H1 (cell line): ENCODE measurements around the gene C12orf75. TPM values are rescaled to one million over a fixed set of nuclear protein-coding genes. Genes with fewer than 3 reads are reported as not detected.

Source experiments
- CHD1 ChIP-seq: IDR thresholded peaks from 2 replicates; pipeline ENCODE4 v1.6.1; 2012; ENCODE audit warnings: low read depth, low read length, improper control_type of control experiment
- CTBP2 ChIP-seq: IDR thresholded peaks from 2 replicates; pipeline ENCODE4 v1.7.0; 2011; ENCODE audit warnings: borderline replicate concordance, mild to moderate bottlenecking, moderate library complexity, mixed read lengths, low read length; ENCODE audit not compliant: insufficient read depth, insufficient read length
- GTF2F1 ChIP-seq: IDR thresholded peaks from 2 replicates; pipeline ENCODE4 v1.6.1; 2012; ENCODE audit warnings: low read depth, low read length, improper control_type of control experiment, borderline replicate concordance
- KDM4A ChIP-seq: IDR thresholded peaks from one replicate; pipeline ENCODE4 v1.7.1; 2012; ENCODE audit warnings: low read depth, mild to moderate bottlenecking, moderate library complexity, low read length, inconsistent platforms; ENCODE audit not compliant: severe bottlenecking
- NANOG ChIP-seq: IDR thresholded peaks from 2 replicates; pipeline ENCODE4 v1.6.1; 2011; ENCODE audit warnings: low read length, low read depth, mild to moderate bottlenecking, inconsistent platforms; ENCODE audit not compliant: insufficient read depth, poor library complexity, severe bottlenecking
- SP2 ChIP-seq: IDR thresholded peaks from 2 replicates; pipeline ENCODE4 v1.6.1; 2012; ENCODE audit warnings: mild to moderate bottlenecking, low read length, inconsistent platforms
- USF2 ChIP-seq: IDR thresholded peaks from 2 replicates; pipeline ENCODE4 v1.6.1; 2011; ENCODE audit warnings: low read length, improper control_type of control experiment
- polyA plus RNA-seq, 7 experiments: library from polyadenylated mRNA; depleted of rRNA in 3 of 7; stranded (reverse) in 5 of 7; unstranded in 2 of 7; fragments of >200 nt in 5 of 7; fragments of 200-250 nt in 2 of 7; gene quantifications; 1 replicate in 5 of 7; 2 replicates in 1 of 7; 4 replicates in 1 of 7; pipeline versions ENCODE4 v1.2.1 to v1.2.3, GENCODE V29; 2011 to 2013; ENCODE audit warnings: missing spikeins in 2 of 7, mixed read lengths in 2 of 7
- total RNA-seq: library from RNA; stranded (reverse); fragmentation: NEBNext Ultra II Directional; extraction: Animal tissue kit (Norgen Biotek cat#: 25700); gene quantifications from 2 replicates; pipeline ENCODE4 v1.2.1, GENCODE V29; 2021

C12orf75 gene
- total and polyA plus RNA-seq, 2 of the 8 experiments (the other 6 are each of a cell fraction or from before 2014, with no cell fraction given) = 26.4 to 41.2 TPM

- no peak for TF ChIP-seq GTF2F1
- TF ChIP-seq USF2 = no peak
- TF ChIP-seq CTBP2 = no peak
- no peak for TF ChIP-seq NANOG
- TF ChIP-seq CHD1 = no peak
- no peak for TF ChIP-seq KDM4A
- TF ChIP-seq SP2 = no peak
- TF ChIP-seq, all 59 proteins: peak for 0
Observed at GRCh38 chr12:105351523-105351922, 21.0 kb downstream of the C12orf75 start (continued).
